ENCODE measurements around the gene TMCC3. TPM values are rescaled to one million over a fixed set of nuclear protein-coding genes. Genes with fewer than 3 reads are reported as not detected.
"Not testable (repeated sequence)": the region's sequence is repeated elsewhere in the genome, so short reads cannot be mapped to it uniquely, and the experiment has no call there.

TMCC3 gene
- total RNA-seq, 1 experiment from 2014 or later: 4.0 TPM

GRCh38 chr12:94616203-94616729 lies 34.1 kb downstream of the TMCC3 start:
- peak; percentile 45 for DNase-seq
- H3K36me3 Mint-ChIP-seq (ENCODE audit: insufficient read depth, unreplicated experiment): no peaks in the 10 kb centered on the region
- TF ChIP-seq CTCF (IDR thresholded peaks at IDR 0.05; ENCODE audit: unreplicated experiment): no peak
- no TSS peak for BruUV-seq (replicated peaks)
- CTCF ChIA-PET: no interaction called here
- no peaks in the 10 kb centered on the region for H3K9me3 Mint-ChIP-seq (ENCODE audit: low read depth, unreplicated experiment)
- H3K4me3 Mint-ChIP-seq (ENCODE audit: low read depth, unreplicated experiment): no peak overlapping the region
- H3K4me1 Mint-ChIP-seq (ENCODE audit: low read depth, unreplicated experiment): peaks cover 7% of the 10 kb centered on the region
- intact Hi-C loops (cut with micrococcal nuclease; ENCODE audit: unreplicated experiment): no loop called here
- no peaks in the 10 kb centered on the region for H3K27me3 Mint-ChIP-seq (ENCODE audit: unreplicated experiment)
- H3K27ac Mint-ChIP-seq (ENCODE audit: unreplicated experiment): no peak overlapping the region

DNA sequence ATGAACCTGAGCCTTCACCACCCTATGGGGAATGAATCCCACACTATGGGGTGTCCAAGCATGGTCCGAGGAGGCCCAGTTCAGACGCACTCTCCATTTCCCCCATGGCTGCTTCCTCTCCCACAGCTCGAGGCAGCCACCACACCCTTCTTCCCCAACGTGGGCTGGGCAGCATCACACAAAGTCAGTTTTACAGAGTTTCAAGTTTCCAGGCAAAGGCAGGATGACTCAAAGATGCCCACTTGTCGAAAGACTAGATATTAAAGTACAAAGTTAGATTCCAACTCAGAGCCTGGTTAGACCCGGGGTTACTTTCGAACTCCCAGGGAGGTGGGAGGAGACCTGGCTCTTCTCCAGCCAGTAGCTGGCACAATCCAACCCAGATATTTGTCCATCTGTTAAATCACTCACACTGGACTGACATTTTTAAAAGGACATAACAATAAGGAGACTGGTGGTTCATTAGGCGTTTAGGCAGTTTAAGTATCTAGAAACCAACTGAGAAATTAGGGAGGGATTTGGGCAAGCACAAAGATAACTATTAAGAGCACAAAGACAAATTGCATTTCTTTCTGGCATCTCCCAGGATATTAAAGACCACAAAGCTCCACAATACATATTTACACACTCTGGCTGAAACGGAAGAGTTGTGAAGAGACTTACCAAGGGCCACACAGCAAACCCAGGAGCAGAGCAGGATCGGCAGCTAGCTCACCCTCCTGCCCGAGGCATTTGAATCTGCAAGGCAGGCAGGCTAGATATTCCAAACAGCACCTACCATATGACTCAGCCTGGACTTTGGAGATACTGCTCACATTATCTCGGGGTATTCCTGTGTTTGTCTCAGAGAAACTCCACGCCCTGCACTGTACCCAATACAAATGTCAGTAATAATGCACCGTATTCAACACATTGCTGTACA lies 34.8 kb downstream of the TMCC3 start:
- no peaks in the 10 kb centered on the region for H3K9me3 Mint-ChIP-seq (ENCODE audit: low read depth, unreplicated experiment)
- CTCF ChIA-PET: interaction anchor here (0.8 kb wide), 1 partner anchor 92 kb away, joined by 3 read pairs; no protein-coding TSS in a partner anchor
- TSS peak; percentile 67 for BruUV-seq (replicated peaks)
- no peaks in the 10 kb centered on the region for H3K4me1 Mint-ChIP-seq (ENCODE audit: low read depth, unreplicated experiment)
- no peak for TF ChIP-seq CTCF (IDR thresholded peaks at IDR 0.05; ENCODE audit: unreplicated experiment)
- H3K36me3 Mint-ChIP-seq (ENCODE audit: insufficient read depth, unreplicated experiment): no peaks in the 10 kb centered on the region
- no peak overlapping the region for H3K27ac Mint-ChIP-seq (ENCODE audit: unreplicated experiment)
- H3K4me3 Mint-ChIP-seq (ENCODE audit: low read depth, unreplicated experiment): no peak overlapping the region
- intact Hi-C loops (cut with micrococcal nuclease; ENCODE audit: unreplicated experiment): no loop called here
- no peaks in the 10 kb centered on the region for H3K27me3 Mint-ChIP-seq (ENCODE audit: unreplicated experiment)
- DNase-seq: peak; percentile 61

GRCh38 chr12:94614288-94614721 lies 36.1 kb downstream of the TMCC3 start:
- no peaks in the 10 kb centered on the region for H3K9me3 Mint-ChIP-seq (ENCODE audit: low read depth, unreplicated experiment)
- TF ChIP-seq CTCF (IDR thresholded peaks at IDR 0.05; ENCODE audit: unreplicated experiment): no peak
- H3K4me3 Mint-ChIP-seq (ENCODE audit: low read depth, unreplicated experiment): no peak overlapping the region
- DNase-seq: no peak
- no peaks in the 10 kb centered on the region for H3K4me1 Mint-ChIP-seq (ENCODE audit: low read depth, unreplicated experiment)
- CTCF ChIA-PET: interaction anchor here (0.6 to 1.2 kb wide), 2 partner anchors 33 to 371 kb away, joined by 3 to 4 read pairs; no protein-coding TSS in a partner anchor
- no peak overlapping the region for H3K27ac Mint-ChIP-seq (ENCODE audit: unreplicated experiment)
- intact Hi-C loops (cut with micrococcal nuclease; ENCODE audit: unreplicated experiment): no loop called here
- peaks cover under 1% of the 10 kb centered on the region for H3K27me3 Mint-ChIP-seq (ENCODE audit: unreplicated experiment)
- no peaks in the 10 kb centered on the region for H3K36me3 Mint-ChIP-seq (ENCODE audit: insufficient read depth, unreplicated experiment)
- BruUV-seq (replicated peaks): no TSS peak

DNA sequence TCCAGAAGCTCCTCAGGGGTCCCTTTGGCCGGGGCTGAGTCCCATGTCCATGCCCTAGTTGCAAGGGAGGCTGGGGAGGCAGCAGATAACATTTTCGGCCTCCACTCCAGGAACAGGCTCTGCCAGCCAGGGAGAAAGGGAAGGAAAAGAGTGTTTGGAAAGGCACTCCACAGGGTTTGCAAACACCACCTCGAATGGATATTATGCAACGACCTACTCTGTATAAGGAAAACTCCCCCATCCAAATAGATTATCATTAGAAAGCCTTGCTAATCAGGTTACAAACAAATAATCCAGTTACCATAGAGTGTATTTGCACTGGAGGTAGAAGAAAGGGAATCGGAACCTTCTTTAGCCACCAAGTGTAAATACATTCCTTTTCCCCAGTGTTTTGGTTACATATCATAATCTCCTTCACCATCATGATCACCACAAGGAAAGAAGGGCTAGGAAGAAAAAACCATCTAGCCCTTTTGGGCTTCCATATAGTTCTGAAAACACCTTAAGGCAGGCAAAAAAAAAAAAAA lies 40.4 kb downstream of the TMCC3 start:
- CTCF ChIA-PET: interaction anchor here (0.7 kb wide), 1 partner anchor 857 kb away, joined by 6 read pairs; no protein-coding TSS in a partner anchor
- TF ChIP-seq CTCF (IDR thresholded peaks at IDR 0.05; ENCODE audit: unreplicated experiment): no peak

DNA sequence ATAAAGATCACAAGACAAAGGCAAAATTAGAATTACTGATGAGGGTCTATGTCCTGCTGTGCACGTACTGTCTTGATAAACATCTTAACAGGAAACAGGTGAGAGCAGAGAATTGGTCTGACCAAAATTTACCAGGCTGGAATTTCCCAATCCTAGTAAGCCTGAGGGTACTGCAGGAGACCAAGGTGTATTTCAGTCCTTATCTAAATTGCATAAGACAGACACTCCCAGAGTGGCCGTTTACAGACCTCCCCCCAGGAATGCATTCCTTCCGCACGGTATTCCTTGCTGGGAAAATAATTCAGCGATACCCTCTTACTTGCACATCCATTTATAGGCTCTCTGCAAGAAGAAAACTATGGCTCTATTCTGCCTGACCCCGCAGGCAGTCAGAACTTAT lies 43.5 kb downstream of the TMCC3 start:
- CTCF ChIA-PET; BruUV-seq (replicated peaks); intact Hi-C loops (cut with micrococcal nuclease; ENCODE audit: unreplicated experiment); DNase-seq; H3K4me1 Mint-ChIP-seq (ENCODE audit: low read depth, unreplicated experiment); H3K27ac Mint-ChIP-seq (ENCODE audit: unreplicated experiment); H3K36me3 Mint-ChIP-seq (ENCODE audit: insufficient read depth, unreplicated experiment); H3K4me3 Mint-ChIP-seq (ENCODE audit: low read depth, unreplicated experiment); H3K9me3 Mint-ChIP-seq (ENCODE audit: low read depth, unreplicated experiment): not testable (repeated sequence)
- peaks cover 17% of the 10 kb centered on the region for H3K27me3 Mint-ChIP-seq (ENCODE audit: unreplicated experiment)

More for the DNA sequence above, 40.4 kb downstream of the TMCC3 start:
- Mint-ChIP-seq H3K36me3 (ENCODE audit: insufficient read depth, unreplicated experiment) (no peaks in the 10 kb centered on the region), H3K4me1 (ENCODE audit: low read depth, unreplicated experiment) (no peaks in the 10 kb centered on the region), H3K27ac (ENCODE audit: unreplicated experiment) (no peak overlapping the region), H3K27me3 (ENCODE audit: unreplicated experiment) (peaks cover 17% of the 10 kb centered on the region), H3K9me3 (ENCODE audit: low read depth, unreplicated experiment) (no peaks in the 10 kb centered on the region), H3K4me3 (ENCODE audit: low read depth, unreplicated experiment) (no peak overlapping the region)
- intact Hi-C loops (cut with micrococcal nuclease; ENCODE audit: unreplicated experiment): no loop called here
- no peak for DNase-seq
- no TSS peak for BruUV-seq (replicated peaks)
